SK-N-SH treated with all-trans-retinoic acid at 6 μM for 48 hours (cell line): Measurements from ENCODE around the gene KNCN.

Experiments used
- ATAC-seq: fragments of 200-7000 bp; cut with Tn5 transposase; 3 replicates; pipeline ENCODE4 v1.9.1; 2020; ENCODE audit warnings: mild to moderate bottlenecking, moderate library complexity
- ARNTL ChIP-seq: fragments of 450-650 bp; formaldehyde crosslinking; IDR thresholded peaks from 2 replicates; pipeline ENCODE4 v1.5.0; 2020; ENCODE audit warnings: low read depth, mild to moderate bottlenecking, moderate library complexity, borderline replicate concordance
- BACH2 ChIP-seq: fragments of 250-450 bp; sonication (Bioruptor Pico); IDR thresholded peaks from 2 replicates; pipeline ENCODE4 v1.9.0; 2021; ENCODE audit warnings: mild to moderate bottlenecking, borderline replicate concordance
- CSDC2 ChIP-seq: fragments of 250-450 bp; sonication (Bioruptor Pico); IDR thresholded peaks from 2 replicates; pipeline ENCODE4 v1.5.0; 2020; ENCODE audit warnings: mild to moderate bottlenecking, moderate library complexity
- ESRRG ChIP-seq: fragments of 250-450 bp; sonication (Bioruptor Pico); IDR thresholded peaks from 2 replicates; pipeline ENCODE4 v1.6.1; 2021; ENCODE audit warnings: mild to moderate bottlenecking
- GLIS3 ChIP-seq: fragments of 250-450 bp; sonication (Bioruptor Pico); IDR thresholded peaks from 2 replicates; pipeline ENCODE4 v1.5.0; 2020; ENCODE audit warnings: mild to moderate bottlenecking, moderate library complexity
- ISL1 ChIP-seq: fragments of 250-450 bp; sonication (Bioruptor Pico); IDR thresholded peaks from 2 replicates; pipeline ENCODE4 v2.1.2; 2022; ENCODE audit warnings: mild to moderate bottlenecking, moderate library complexity
- OSR1 ChIP-seq: fragments of 250-450 bp; sonication (Bioruptor Pico); IDR thresholded peaks from 2 replicates; pipeline ENCODE4 v1.8.0; 2022; ENCODE audit warnings: moderate library complexity, mild to moderate bottlenecking, inconsistent platforms
- PATZ1 ChIP-seq: fragments of 250-450 bp; sonication (Bioruptor Pico); IDR thresholded peaks from 2 replicates; pipeline ENCODE4 v1.8.0; 2020; ENCODE audit warnings: mild to moderate bottlenecking, moderate library complexity, borderline replicate concordance
- POU6F1 ChIP-seq: fragments of 250-450 bp; sonication (Bioruptor Pico); IDR thresholded peaks from 2 replicates; pipeline ENCODE4 v1.8.0; 2021; ENCODE audit warnings: low read depth, mild to moderate bottlenecking, moderate library complexity, borderline replicate concordance
- PPARA ChIP-seq: fragments of 250-450 bp; sonication (Bioruptor Pico); IDR thresholded peaks from 2 replicates; pipeline ENCODE4 v1.5.0; 2020; ENCODE audit warnings: mild to moderate bottlenecking, borderline replicate concordance
- SNAI2 ChIP-seq: fragments of 250-450 bp; sonication (Bioruptor Pico); IDR thresholded peaks from 2 replicates; pipeline ENCODE4 v1.5.0; 2020; ENCODE audit warnings: mild to moderate bottlenecking, moderate library complexity
- TCF4 ChIP-seq: fragments of 250-450 bp; sonication (Bioruptor Pico); IDR thresholded peaks from 2 replicates; pipeline ENCODE4 v1.8.0; 2021; ENCODE audit warnings: mild to moderate bottlenecking, moderate library complexity, borderline replicate concordance
- TOX ChIP-seq: fragments of 250-450 bp; sonication (Bioruptor Pico); IDR thresholded peaks from 2 replicates; pipeline ENCODE4 v1.8.0; 2021; ENCODE audit warnings: mild to moderate bottlenecking, moderate library complexity, borderline replicate concordance
- TSHZ2 ChIP-seq: fragments of 250-450 bp; sonication (Bioruptor Pico); IDR thresholded peaks from 2 replicates; pipeline ENCODE4 v1.5.0; 2020; ENCODE audit warnings: mild to moderate bottlenecking, moderate library complexity
- ZFP3 ChIP-seq: fragments of 250-450 bp; sonication (Bioruptor Pico); IDR thresholded peaks from 2 replicates; pipeline ENCODE4 v1.5.0; 2020; ENCODE audit warnings: mild to moderate bottlenecking, moderate library complexity
- ZFP30 ChIP-seq: fragments of 450-650 bp; formaldehyde crosslinking; IDR thresholded peaks from 2 replicates; pipeline ENCODE4 v1.5.0; 2022; ENCODE audit warnings: mild to moderate bottlenecking, moderate library complexity
- ZNF565 ChIP-seq: fragments of 450-650 bp; formaldehyde crosslinking; conservative IDR thresholded peaks from 2 replicates; pipeline ENCODE4 v1.5.0; 2020; ENCODE audit warnings: low read depth, mild to moderate bottlenecking, moderate library complexity
- ZNF70 ChIP-seq: fragments of 450-650 bp; formaldehyde crosslinking; IDR thresholded peaks from 2 replicates; pipeline ENCODE4 v1.5.0; 2020; ENCODE audit warnings: mild to moderate bottlenecking, moderate library complexity
- TF ChIP-seq, protein P1 (sequence below): fragments of 250-450 bp; sonication (Bioruptor Pico); IDR thresholded peaks from 2 replicates; pipeline ENCODE4 v1.5.1; 2021; ENCODE audit warnings: mild to moderate bottlenecking, moderate library complexity

Gene KNCN

DNA sequence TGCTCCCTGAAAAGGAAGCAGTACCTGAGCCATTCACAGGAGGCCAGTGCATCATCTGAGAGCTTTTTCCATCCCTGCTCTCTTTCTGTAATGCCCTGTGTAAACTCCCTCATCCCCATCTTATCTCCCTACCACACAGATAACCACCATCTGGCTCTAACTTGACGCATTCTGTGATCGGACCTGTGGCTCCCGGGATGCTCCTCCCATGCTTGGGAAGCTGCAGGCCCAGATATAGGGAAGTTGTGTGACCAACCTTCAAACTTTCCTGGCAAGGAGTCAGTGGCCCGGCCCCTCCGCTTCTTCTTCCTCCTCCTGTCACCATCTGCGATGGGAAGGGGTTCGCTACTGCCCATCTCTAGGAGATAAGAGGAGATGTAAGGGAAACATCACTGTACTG is 31.5 kb upstream of the KNCN start:
- TF ChIP-seq SNAI2 (CRISPR knock-in tag) (no peak), ARNTL (CRISPR knock-in tag) (no peak), ISL1 (CRISPR knock-in tag) (no peak), CSDC2 (CRISPR knock-in tag) (no peak), ZFP3 (CRISPR knock-in tag) (no peak), ZNF70 (CRISPR knock-in tag) (no peak), BACH2 (CRISPR knock-in tag) (no peak), TOX (CRISPR knock-in tag) (no peak), GLIS3 (CRISPR knock-in tag) (no peak), TSHZ2 (CRISPR knock-in tag) (no peak), OSR1 (CRISPR knock-in tag) (no peak), TCF4 (CRISPR knock-in tag) (no peak)
- no peak for ATAC-seq

DNA sequence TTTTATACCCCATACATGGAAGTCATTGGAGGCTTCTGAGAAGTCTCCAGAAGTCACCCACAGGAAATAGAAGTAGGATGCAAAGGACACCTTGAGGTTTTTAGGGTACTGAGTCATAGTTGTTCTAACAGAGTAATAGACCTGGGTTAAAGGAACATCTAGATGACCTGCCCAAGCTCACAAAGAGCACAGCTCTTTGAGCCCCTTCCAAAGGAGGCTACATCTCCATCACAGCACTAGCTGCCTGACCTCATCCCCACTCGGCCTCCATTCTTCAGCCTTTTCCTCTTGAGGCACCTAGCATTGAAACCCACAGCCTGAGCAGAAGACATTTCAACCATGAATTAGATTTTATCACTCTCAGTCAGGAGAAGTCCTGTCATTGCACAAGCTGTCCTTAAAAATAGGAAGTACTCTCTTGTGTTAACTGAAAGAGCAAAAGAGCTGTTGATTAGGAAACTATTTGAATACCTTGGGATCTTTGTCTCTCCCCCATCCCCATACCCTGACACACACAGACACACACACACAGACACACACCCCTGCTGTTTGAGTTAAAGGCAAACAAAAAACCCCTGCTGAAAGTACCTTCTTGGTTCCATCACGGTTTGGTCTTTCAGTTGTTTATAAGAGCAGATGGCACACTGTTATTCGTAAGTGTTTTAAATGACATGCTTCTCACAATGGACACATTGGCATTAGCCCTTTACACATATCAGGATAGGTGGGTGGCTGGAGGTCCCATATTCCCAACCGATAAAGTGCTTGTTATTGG is 30.4 kb upstream of the KNCN start:
- TF ChIP-seq, protein P1, sequence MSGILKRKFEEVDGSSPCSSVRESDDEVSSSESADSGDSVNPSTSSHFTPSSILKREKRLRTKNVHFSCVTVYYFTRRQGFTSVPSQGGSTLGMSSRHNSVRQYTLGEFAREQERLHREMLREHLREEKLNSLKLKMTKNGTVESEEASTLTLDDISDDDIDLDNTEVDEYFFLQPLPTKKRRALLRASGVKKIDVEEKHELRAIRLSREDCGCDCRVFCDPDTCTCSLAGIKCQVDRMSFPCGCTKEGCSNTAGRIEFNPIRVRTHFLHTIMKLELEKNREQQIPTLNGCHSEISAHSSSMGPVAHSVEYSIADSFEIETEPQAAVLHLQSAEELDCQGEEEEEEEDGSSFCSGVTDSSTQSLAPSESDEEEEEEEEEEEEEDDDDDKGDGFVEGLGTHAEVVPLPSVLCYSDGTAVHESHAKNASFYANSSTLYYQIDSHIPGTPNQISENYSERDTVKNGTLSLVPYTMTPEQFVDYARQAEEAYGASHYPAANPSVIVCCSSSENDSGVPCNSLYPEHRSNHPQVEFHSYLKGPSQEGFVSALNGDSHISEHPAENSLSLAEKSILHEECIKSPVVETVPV, result no peak
- TF ChIP-seq OSR1 (CRISPR knock-in tag) (no peak), ARNTL (CRISPR knock-in tag) (no peak), ZNF565 (CRISPR knock-in tag) (no peak), ESRRG (CRISPR knock-in tag) (no peak), POU6F1 (CRISPR knock-in tag) (no peak), TCF4 (CRISPR knock-in tag) (no peak), ZFP30 (no peak), ZFP3 (CRISPR knock-in tag) (no peak), ZNF70 (CRISPR knock-in tag) (no peak), CSDC2 (CRISPR knock-in tag) (no peak), PATZ1 (CRISPR knock-in tag) (no peak), GLIS3 (CRISPR knock-in tag) (no peak), PPARA (CRISPR knock-in tag) (no peak), ISL1 (CRISPR knock-in tag) (no peak), BACH2 (CRISPR knock-in tag) (no peak)
- ATAC-seq, result no peak

DNA sequence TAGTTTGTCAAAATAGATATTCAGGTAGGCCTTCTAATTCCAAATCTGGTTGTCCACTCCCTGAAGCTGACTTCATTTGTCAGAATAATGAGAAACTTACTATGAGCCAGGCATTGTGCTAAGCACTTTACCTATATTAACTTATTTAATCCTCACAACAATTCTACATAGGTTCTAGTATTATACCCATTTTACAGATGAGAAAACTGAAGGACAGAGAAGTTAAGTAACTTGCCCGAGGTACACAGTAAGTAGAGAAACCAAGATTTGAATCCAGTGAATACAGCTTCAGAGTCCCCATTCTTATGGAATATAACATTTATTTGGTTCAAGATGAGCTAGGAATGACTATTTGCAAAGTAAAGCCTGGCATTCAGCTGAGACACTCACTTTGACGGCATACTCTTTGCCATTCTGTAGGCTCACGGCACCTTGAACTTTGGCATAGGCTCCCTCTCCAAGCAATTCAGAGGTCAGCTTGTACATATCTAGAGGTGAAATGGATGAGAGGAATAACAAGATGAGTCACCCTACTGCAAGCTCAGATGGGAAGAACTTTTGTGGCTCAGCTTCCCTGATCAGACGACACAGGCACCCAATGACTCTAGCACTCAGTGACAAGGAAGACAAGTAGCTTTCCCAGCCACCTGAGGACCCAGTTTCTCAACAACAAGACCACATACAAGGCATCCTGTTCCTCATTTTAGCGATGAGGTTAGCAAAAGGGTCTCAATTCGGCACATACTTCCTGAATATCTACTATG is 28.9 kb upstream of the KNCN start:
- no peak for TF ChIP-seq PPARA (CRISPR knock-in tag)
- no peak for TF ChIP-seq ISL1 (CRISPR knock-in tag)
- TF ChIP-seq PATZ1 (CRISPR knock-in tag), result no peak
- TF ChIP-seq TCF4 (CRISPR knock-in tag), result no peak
- no peak for TF ChIP-seq POU6F1 (CRISPR knock-in tag)
- TF ChIP-seq GLIS3 (CRISPR knock-in tag), result no peak
- no peak for TF ChIP-seq SNAI2 (CRISPR knock-in tag)
- no peak for TF ChIP-seq ESRRG (CRISPR knock-in tag)
- TF ChIP-seq, protein P1, result no peak
- no peak for ATAC-seq
